ENCODE measurements around the gene CLMP.
"Not testable (repeated sequence)": the region's sequence is repeated elsewhere in the genome, so short reads cannot be mapped to it uniquely, and the experiment has no call there.

Gene CLMP

GRCh38 chr11:123076484-123076883 is 118.6 kb downstream of the CLMP start:
- no peak for DNase-seq

- DNase-seq = no peak
These were observed 121.5 kb downstream of the CLMP start for GRCh38 chr11:123073343-123074057.

GRCh38 chr11:123072762-123073161 is 122.3 kb downstream of the CLMP start:
- no peak for DNase-seq

GRCh38 chr11:123072332-123072761 is 122.7 kb downstream of the CLMP start:
- no peak for DNase-seq

- no peak for DNase-seq
These were observed 124.9 kb downstream of the CLMP start for GRCh38 chr11:123069908-123070821.

GRCh38 chr11:123065621-123066020 is 129.4 kb downstream of the CLMP start:
- DNase-seq = peak; percentile 74

- no peak for DNase-seq
These were observed 131.0 kb downstream of the CLMP start for GRCh38 chr11:123063826-123064657.

- DNase-seq = peak; percentile 63
These were observed 131.9 kb downstream of the CLMP start for GRCh38 chr11:123062892-123063825.

GRCh38 chr11:123062158-123062891 is 132.7 kb downstream of the CLMP start:
- peak; percentile 100 for DNase-seq

- DNase-seq = peak; percentile 62
These were observed 133.5 kb downstream of the CLMP start, which contains the start of gene HSPA8 for GRCh38 chr11:123061403-123062157. Gene HSPA8 (minus strand): TSS chr11:123062136. CDS start chr11:123061324, 812 bp downstream.

- no peak for DNase-seq
These were observed 134.6 kb downstream of the CLMP start for GRCh38 chr11:123060277-123061000.

- DNase-seq = not testable (repeated sequence)
These were observed 135.8 kb downstream of the CLMP start for GRCh38 chr11:123059041-123059920.

- no peak for DNase-seq
These were observed 137.3 kb downstream of the CLMP start for GRCh38 chr11:123057661-123058305.

GRCh38 chr11:123056835-123057491 is 138.1 kb downstream of the CLMP start:
- DNase-seq = no peak

GRCh38 chr11:123055191-123055901 is 139.7 kb downstream of the CLMP start:
- DNase-seq = no peak

GRCh38 chr11:123054301-123055065 is 140.6 kb downstream of the CLMP start:
- peak; percentile 75 for DNase-seq

Measured in HCEC 1CT (cell line).